Fibroblast of lung (primary cell): ENCODE results near the gene PCDHGB6. TPM values are rescaled to one million over a fixed set of nuclear protein-coding genes. Genes with fewer than 3 reads are reported as not detected.
"Not testable (repeated sequence)": the region's sequence is repeated elsewhere in the genome, so short reads cannot be mapped to it uniquely, and the experiment has no call there.

ENCODE experiments used
- DNase-seq, 2 donors: peaks; one replicate each; pipeline versions ENCODE4 v3.0.0 to v3.0.0-alpha.2; 2010; ENCODE audit warnings: low read depth in 2 of 2
- H2AFZ ChIP-seq: 2 replicates; pipeline ENCODE4 v1.5.1; 2012; ENCODE audit warnings: low read length, control low read depth, inconsistent platforms
- H3K27ac ChIP-seq: 2 replicates; pipeline ENCODE4 v1.5.1; 2011; ENCODE audit warnings: low read length, control low read depth; ENCODE audit not compliant: insufficient read depth
- H3K27me3 ChIP-seq: 2 replicates; pipeline ENCODE4 v1.5.1; 2011; ENCODE audit warnings: mild to moderate bottlenecking, low read length; ENCODE audit not compliant: control insufficient read depth, insufficient read depth
- H3K36me3 ChIP-seq: 2 replicates; pipeline ENCODE4 v1.5.1; 2011; ENCODE audit warnings: low read length; ENCODE audit not compliant: control insufficient read depth, insufficient read depth
- H3K4me1 ChIP-seq: 2 replicates; pipeline ENCODE4 v1.5.1; 2011; ENCODE audit warnings: low read length; ENCODE audit not compliant: control insufficient read depth, insufficient read depth; ENCODE audit errors: extremely low read depth
- H3K4me2 ChIP-seq: 2 replicates; pipeline ENCODE4 v1.5.1; 2011; ENCODE audit warnings: low read length, control low read depth; ENCODE audit not compliant: insufficient read depth; ENCODE audit errors: extremely low read depth
- H3K4me3 ChIP-seq, 4 experiments: fragments of 200-600 bp in 1 of 4; sonication (generic) in 1 of 4; replicated peaks in 1 of 4; 2 replicates each; pipeline ENCODE4 v1.5.1; 2011 to 2016; ENCODE audit warnings: low read length in 4 of 4, low read depth in 3 of 4, mild to moderate bottlenecking in 3 of 4, control low read depth in 2 of 4, inconsistent platforms in 1 of 4, mixed read lengths in 1 of 4; ENCODE audit not compliant: insufficient read depth in 1 of 4; ENCODE audit errors: control extremely low read depth in 1 of 4
- H3K79me2 ChIP-seq: 2 replicates; pipeline ENCODE4 v1.5.1; 2012; ENCODE audit warnings: mild to moderate bottlenecking, low read length, inconsistent platforms; ENCODE audit not compliant: control insufficient read depth, insufficient read depth
- H3K9ac ChIP-seq: 2 replicates; pipeline ENCODE4 v1.5.1; 2011; ENCODE audit warnings: mild to moderate bottlenecking, low read length, control low read depth; ENCODE audit not compliant: insufficient read depth
- H3K9me3 ChIP-seq: 2 replicates; pipeline ENCODE4 v1.5.1; 2012; ENCODE audit warnings: low read depth, low read length; ENCODE audit not compliant: control insufficient read depth, insufficient read depth
- H4K20me1 ChIP-seq: 2 replicates; pipeline ENCODE4 v1.5.1; 2011; ENCODE audit warnings: low read length; ENCODE audit not compliant: control insufficient read depth, insufficient read depth; ENCODE audit errors: extremely low read depth
- CTCF ChIP-seq, 2 donors: IDR thresholded peaks in 1 of 2; conservative IDR thresholded peaks in 1 of 2; 1 replicate in 1 of 2; 2 replicates in 1 of 2; pipeline ENCODE4 v1.5.1; 2011 to 2012; ENCODE audit warnings: low read length in 2 of 2, control low read depth in 1 of 2, inconsistent platforms in 1 of 2, low read depth in 1 of 2, mild to moderate bottlenecking in 1 of 2
- EZH2 ChIP-seq: IDR thresholded peaks from 2 replicates; pipeline ENCODE4 v1.5.1; 2012; ENCODE audit warnings: low read length, control low read depth, mild to moderate bottlenecking; ENCODE audit errors: missing control alignments
- polyA minus RNA-seq: library from RNA; depleted of rRNA, polyadenylated mRNA; stranded (reverse); fragments of >200 nt; gene quantifications from 2 replicates; pipeline ENCODE4 v1.2.3, GENCODE V29; 2011; ENCODE audit warnings: low replicate concordance
- polyA plus RNA-seq, 2 donors: library from polyadenylated mRNA; depleted of rRNA in 1 of 2; stranded (reverse) in 1 of 2; unstranded in 1 of 2; fragments of >200 nt; gene quantifications; 2 replicates each; pipeline ENCODE4 v1.2.1, GENCODE V29; 2011 to 2012; ENCODE audit warnings: missing spikeins in 1 of 2
- total RNA-seq: library from RNA; depleted of rRNA; stranded (reverse); fragments of >200 nt; gene quantifications from 2 replicates; pipeline ENCODE4 v1.2.1, GENCODE V29; 2014

Gene PCDHGB6
- total RNA-seq, result 3.9 and 4.3 TPM in 2 replicates
- 2.6 and 2.8 TPM in 2 replicates for polyA plus RNA-seq
- polyA plus RNA-seq (2012), result 2.8 and 3.2 TPM in 2 replicates
- 3.2 and 3.5 TPM in 2 replicates for polyA minus RNA-seq

- not testable (repeated sequence) for H4K20me1 ChIP-seq, H3K36me3 ChIP-seq, H2AFZ ChIP-seq, H3K79me2 ChIP-seq, H3K27me3 ChIP-seq, H3K9me3 ChIP-seq, H3K4me2 ChIP-seq, H3K9ac ChIP-seq, H3K4me1 ChIP-seq, H3K27ac ChIP-seq
- peak; percentile 41 to 57 for TF ChIP-seq CTCF (conservative IDR thresholded peaks at IDR 0.05 in 1 of 2, IDR thresholded peaks at IDR 0.05 in 1 of 2; ENCODE audit: low read depth in 1 of 2, low read length in 2 of 2)
- H3K4me3 ChIP-seq, result peak within 1 kb of the TSS in 3 of 4 experiments; percentile 9 to 41 (median 39)
- peak; percentile 30 to 54 for DNase-seq
These were observed at the start of gene PCDHGB6 for GRCh38 chr5:141407790-141408505. TSS of gene PCDHGB6 (plus strand) at chr5:141408021. CDS start at chr5:141408203, 182 bp downstream.

GRCh38 chr5:141359790-141360426 is 47.9 kb upstream of the PCDHGB6 start, which contains the start of gene PCDHGB2:
TSS of gene PCDHGB2 (plus strand) at chr5:141359994. CDS start at chr5:141360136, 142 bp downstream.
- no peaks in the 10 kb centered on the region for H3K79me2 ChIP-seq
- peaks cover 21% of the 10 kb centered on the region for H3K27me3 ChIP-seq
- no peak within 1 kb of the TSS for H3K9ac ChIP-seq
- DNase-seq, result peak; percentile 43 to 65
- H3K4me2 ChIP-seq, result no peak within 1 kb of the TSS
- H2AFZ ChIP-seq, result no peak within 1 kb of the TSS
- peaks cover 3% of the 10 kb centered on the region for H3K9me3 ChIP-seq
- H3K27ac ChIP-seq, result no peak within 1 kb of the TSS
- no peaks in the 10 kb centered on the region for H4K20me1 ChIP-seq
- peak within 1 kb of the TSS; percentile 20 to 58 (median 40) for H3K4me3 ChIP-seq
- no peaks in the 10 kb centered on the region for H3K36me3 ChIP-seq
- TF ChIP-seq CTCF (conservative IDR thresholded peaks at IDR 0.05 in 1 of 2, IDR thresholded peaks at IDR 0.05 in 1 of 2; ENCODE audit: low read depth in 1 of 2, low read length in 2 of 2), result peak; percentile 48 to 61
- no peak for TF ChIP-seq EZH2
- H3K4me1 ChIP-seq, result no peaks in the 10 kb centered on the region

- no peaks in the 10 kb centered on the region for H3K36me3 ChIP-seq
- peaks cover 29% of the 10 kb centered on the region for H3K27me3 ChIP-seq
- no peaks in the 10 kb centered on the region for H3K4me1 ChIP-seq
- peak overlapping the region in 1 of 4 experiments; percentile 58 for H3K4me3 ChIP-seq
- no peaks in the 10 kb centered on the region for H3K79me2 ChIP-seq
- no peak for TF ChIP-seq CTCF (conservative IDR thresholded peaks at IDR 0.05 in 1 of 2, IDR thresholded peaks at IDR 0.05 in 1 of 2; ENCODE audit: low read depth in 1 of 2, low read length in 2 of 2)
- TF ChIP-seq EZH2, result no peak
- no peaks in the 10 kb centered on the region for H4K20me1 ChIP-seq
- no peak overlapping the region for H3K27ac ChIP-seq
- no peak overlapping the region for H3K4me2 ChIP-seq
- no peak overlapping the region for H3K9ac ChIP-seq
- peaks cover 5% of the 10 kb centered on the region for H3K9me3 ChIP-seq
- no peak for DNase-seq
- no peak overlapping the region for H2AFZ ChIP-seq
These were observed 47.1 kb upstream of the PCDHGB6 start for GRCh38 chr5:141360685-141361084.
